Stimulated activated CD4-positive, alpha-beta T cell treated with anti-CD3 and anti-CD28 coated beads, Interleukin-4, amount 100 ng/mL, for 48 hours (primary cell): ENCODE results near the gene SCAMP5.

Source experiments
- DNase-seq, 2 donors: peaks; one replicate each; pipeline ENCODE4 v3.0.0-alpha.2; 2020; ENCODE audit warnings: low read depth in 2 of 2

Gene SCAMP5

GRCh38 chr15:75069301-75069925 is 74.0 kb downstream of the SCAMP5 start:
- DNase-seq, result no peak

- DNase-seq, result no peak
Observed at GRCh38 chr15:75070674-75071073, 75.3 kb downstream of the SCAMP5 start.
